Activated naive CD4-positive, alpha-beta T cell treated with Interleukin-2 at 50 U/mL for 16 hours (primary cell): Measurements from ENCODE around the gene SIPA1L3.

Source experiments
- DNase-seq: peaks from one replicate; pipeline ENCODE4 v3.0.0-alpha.2; 2020

SIPA1L3 gene

DNA sequence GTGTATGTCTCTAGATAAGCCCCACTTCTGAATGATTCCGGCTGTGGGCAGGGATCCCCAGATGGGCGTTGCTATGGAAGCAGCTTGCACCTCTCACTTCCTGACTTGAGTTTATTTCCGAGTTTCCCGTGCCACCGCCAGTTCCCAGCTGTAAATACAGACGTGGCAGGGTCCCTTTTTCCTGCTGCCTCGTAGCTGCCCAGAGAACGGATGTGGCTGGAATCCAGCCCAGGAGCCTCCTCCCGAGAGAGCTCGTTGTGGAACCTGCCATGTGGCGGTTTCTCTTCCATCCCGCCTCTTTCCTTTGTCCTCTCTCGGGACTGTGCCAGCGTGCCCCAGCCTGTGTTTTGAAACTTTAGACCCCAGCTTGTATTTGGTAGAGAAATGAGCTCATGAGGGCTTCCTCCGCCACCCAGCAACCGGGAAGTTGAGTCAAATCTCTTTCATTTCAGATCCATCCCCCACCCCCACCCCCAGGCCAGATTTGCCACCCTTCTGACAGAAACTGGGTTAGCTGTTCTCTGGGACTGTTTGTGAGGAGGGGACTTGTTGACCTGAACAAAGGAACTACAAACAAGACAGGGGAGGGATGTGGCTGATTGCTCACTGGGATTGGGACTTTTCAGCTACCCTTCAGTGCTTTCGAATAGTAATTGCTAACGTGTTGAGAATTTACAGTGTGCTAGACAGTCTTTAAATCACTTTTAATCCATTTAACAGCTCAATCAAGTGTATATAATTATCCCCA lies 96.6 kb downstream of the SIPA1L3 start:
- DNase-seq: peak; percentile 8

DNA sequence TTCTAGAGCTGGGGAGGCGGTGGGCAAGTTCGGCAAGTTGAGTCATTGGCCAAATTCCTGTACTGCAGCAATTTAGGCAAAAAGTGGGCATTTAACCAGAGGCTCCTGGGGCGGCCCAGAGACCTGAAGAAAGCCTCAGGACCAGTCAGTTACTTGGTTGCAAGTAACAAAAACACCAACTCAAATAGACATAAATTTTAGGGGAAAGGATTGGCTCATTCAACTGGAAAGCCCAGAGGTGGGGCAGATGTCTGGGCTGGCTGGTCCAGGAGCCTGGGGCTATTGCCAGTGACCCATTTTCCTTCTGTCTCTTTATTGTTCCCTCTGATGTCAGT lies 97.1 kb downstream of the SIPA1L3 start:
- DNase-seq: no peak

DNA sequence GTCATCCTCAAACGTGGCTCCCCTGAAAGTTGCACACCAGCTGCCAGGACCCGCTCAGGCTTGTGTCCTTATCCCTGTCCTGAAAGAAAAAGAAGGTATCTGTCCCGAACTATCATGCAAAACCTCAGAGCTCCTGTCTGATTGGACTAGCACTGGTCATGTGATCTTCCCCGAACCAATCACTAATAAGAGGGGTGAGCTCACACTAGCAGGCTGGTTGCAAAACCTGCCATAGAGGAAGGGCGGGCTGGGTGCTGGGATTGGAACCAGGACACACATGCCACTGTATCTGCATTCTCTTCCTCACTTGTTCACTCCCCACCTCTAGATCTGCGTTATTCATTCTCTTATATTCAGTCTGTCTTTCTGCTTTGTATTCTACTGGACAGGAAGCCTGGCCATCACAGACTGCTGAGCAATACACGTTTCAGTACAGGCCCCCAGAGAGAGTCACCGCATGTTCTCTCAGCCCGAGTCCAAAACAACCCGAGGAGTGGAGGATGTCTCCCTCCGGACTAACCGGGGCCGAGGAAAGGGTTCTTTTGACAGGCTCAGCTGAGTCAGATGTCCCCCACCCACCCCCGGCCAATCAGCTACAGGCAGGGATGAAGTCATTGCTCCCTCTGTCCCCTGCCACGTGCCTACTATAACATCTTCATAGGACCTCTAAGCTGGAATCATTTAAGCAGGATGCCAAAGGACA lies 97.7 kb downstream of the SIPA1L3 start:
- DNase-seq: no peak

DNA sequence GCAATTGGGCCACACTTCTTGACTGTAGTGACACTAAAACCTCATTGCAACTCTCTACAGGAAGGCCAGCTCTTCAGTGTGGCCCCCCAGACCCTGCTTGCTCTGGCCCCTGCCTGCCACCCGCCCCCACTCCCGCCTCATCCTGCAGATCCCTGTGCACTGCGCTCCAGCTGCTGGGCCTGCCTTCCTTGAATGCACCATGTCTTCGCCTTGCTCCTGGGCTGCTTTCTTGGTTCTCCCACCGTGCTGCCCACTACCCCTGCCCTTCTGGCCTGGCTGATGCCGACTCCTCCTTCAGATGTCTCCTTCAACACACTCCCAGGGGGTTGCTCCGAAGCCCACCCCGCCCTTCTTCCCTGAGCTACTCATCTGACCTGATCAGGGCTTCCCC lies 98.2 kb downstream of the SIPA1L3 start:
- DNase-seq: no peak

DNA sequence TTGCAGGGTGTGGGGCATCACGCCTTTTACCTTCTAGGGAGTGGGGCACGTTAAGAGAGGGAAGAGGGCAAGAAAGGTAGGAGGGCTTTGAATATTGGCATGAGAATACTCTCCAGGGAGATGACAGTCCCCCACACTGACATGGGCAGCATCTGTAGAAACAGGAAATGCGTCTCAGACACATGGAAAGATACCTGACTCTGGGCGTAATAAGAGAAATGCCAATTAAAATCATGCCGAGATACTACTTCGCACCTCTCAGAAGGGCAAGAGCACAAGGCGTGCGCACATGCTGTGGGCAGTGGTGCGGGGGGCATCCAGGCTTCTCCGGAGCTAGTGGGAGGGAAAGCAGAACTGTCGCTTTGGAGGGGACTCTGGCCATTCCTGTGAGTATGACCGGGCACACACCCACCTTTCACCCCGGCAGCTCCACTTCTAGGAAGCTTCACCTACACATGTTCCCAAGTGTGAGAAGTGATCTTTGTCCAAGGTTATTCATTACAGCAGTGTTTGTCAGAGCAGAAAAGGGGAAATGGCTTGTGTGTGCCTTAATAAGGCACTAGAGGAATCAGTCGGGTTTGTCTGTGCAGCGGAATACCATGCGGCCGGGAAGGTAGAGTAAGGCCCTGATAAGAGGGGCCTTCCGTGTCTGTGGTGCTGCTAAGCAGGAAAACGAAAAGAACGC lies 99.5 kb downstream of the SIPA1L3 start:
- no peak for DNase-seq

DNA sequence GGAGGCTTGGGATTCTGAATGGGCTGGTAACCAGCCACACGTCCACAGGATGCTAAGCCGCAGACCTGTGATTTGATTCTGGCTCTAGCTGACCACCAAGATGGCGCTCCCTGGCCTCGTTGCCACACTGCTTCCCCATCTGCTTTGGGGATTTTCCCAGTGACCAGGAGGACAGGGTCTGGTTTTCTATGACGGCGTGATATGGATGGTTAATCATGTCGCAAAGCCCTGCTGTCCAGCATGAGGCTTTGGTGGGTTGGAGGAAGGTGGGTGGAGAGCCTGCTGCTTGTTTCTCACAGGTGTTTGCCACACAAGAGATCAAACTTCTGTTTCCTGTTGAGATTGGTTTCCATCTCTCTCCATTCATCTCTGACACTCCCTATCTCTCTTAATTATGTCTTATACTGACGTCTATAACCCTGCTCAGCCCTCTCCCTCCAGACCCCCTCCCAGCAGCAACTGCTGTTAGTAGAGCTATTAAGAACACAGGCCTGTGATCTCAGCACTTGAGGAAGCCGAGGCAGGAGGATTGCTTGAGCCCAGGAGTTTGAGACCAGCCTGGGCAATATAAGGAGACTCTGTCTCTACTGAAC lies 102.7 kb downstream of the SIPA1L3 start:
- no peak for DNase-seq

DNA sequence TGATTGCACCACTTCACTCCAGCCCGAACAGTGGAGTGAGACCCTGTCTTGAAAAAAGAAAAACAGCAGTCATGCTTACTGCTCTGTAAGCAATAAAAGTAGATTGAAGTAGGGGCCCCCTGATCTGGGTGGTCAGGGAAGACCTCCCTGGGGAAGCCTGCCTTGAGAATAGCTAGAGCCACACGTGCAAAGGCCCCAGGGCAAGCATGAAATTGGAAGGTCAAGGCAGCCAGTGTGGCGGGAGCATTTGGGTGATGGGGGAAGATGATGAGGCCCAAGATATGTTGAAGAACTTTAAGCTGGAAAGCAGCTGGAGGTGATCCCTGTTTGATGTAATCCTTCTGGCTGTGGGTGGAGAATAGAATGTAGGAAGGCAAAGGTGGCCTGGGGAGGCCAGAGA lies 104.4 kb downstream of the SIPA1L3 start:
- no peak for DNase-seq

DNA sequence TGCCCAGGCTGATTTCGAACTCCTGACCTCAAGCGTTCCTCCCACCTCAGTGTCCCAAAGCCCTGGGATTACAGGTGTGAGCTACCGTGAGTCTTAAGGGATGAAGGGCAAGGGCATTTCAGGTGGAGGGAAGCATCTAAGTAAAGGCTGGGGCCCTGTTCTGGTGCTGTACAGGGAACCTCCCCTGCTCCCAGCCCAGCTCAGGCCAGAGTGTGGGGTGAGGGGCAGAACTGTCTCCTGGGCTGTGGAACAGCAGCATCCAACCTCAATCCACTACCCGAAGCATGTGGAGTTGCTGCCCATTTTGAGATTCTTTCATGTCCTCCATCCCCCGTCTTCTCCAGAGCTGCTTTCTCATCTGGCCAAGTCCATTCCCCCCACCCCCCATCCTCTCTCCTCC lies 105.3 kb downstream of the SIPA1L3 start:
- no peak for DNase-seq

DNA sequence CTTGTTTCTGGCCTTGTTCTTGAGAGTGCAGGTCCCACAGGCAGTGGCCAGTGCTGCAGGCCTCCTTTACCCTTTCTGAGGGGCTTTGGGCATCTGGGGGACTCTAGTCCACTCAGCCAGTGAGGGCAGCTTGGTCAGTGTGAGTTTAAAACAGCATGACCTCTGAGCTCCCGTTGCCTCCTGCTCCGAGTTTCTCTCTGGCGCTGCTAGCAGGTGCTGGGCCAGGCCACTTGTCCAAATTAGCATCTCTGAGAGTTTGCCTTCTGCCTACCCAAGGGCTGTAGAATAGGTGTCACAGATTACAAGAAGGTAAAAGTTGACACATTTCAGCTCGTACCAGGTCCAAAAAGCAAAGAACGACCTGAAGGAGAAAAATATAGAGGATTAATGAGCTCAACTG lies 105.9 kb downstream of the SIPA1L3 start:
- no peak for DNase-seq

DNA sequence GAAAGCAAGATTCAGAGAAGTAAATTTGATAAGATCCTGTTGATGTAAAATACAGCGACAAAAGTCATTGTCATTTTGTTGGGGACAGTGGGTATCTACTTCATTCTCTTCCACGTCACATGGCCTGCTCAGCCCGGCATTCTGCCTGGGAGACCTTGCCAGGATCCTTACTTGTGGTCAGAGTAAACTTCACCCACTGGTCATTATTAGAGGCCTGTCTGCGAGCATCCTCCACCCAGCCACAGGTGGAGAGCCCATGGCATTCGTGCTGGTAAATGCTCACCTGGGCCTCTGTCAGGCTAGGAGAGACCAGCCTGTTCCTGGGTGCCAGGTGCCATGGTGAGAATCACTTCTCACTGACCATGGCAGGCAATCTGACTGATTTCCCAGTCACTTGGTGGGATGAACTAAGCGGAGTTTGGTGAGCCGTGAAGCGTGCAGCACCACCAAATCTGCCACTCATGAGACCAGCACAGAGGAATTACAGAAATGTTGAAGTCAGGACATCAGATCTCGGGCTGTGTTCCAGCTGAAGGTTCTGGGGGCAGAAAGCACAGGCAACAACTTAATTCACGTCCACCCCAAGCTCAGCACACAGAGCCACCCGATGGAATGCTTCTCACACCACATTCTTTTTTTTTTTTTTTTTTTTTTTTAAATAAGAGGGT lies 107.0 kb downstream of the SIPA1L3 start:
- DNase-seq: no peak

DNA sequence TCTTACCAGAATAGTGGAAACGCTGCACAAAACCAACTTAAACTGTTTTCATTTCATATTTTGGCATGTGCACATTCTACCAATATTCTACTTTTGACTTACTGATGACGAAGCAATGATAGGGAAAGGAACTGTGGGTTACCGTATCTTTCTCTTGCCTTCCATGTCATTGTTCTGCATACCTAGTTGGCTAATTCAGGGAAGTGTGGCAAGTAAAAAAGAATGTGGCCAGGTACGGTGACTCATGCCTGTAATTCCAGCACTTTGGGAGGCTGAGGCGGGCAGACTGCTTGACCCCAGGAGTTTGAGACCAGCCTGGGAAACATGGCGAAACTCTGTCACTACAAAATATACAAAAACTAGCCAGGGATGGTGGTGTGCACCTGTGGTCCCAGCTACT lies 108.2 kb downstream of the SIPA1L3 start:
- DNase-seq: no peak

DNA sequence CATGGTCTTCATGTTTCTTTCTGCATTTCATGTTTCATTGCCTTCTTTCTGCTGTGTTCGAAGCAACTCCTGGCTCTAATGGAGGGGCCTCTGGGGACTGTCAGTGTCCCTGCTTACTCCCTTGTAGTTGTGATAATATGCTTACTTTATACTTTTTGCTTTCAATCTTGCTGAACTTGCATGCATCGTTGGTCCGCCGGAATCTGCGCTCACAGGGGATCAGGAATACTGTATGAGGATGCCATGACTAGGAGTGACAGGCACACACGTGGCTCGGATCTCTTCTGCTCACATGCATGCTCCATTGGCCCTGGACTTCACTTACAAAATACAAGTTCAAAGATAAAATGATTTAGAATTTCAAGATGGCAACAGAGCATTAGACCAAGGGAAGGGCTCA lies 108.8 kb downstream of the SIPA1L3 start:
- no peak for DNase-seq

DNA sequence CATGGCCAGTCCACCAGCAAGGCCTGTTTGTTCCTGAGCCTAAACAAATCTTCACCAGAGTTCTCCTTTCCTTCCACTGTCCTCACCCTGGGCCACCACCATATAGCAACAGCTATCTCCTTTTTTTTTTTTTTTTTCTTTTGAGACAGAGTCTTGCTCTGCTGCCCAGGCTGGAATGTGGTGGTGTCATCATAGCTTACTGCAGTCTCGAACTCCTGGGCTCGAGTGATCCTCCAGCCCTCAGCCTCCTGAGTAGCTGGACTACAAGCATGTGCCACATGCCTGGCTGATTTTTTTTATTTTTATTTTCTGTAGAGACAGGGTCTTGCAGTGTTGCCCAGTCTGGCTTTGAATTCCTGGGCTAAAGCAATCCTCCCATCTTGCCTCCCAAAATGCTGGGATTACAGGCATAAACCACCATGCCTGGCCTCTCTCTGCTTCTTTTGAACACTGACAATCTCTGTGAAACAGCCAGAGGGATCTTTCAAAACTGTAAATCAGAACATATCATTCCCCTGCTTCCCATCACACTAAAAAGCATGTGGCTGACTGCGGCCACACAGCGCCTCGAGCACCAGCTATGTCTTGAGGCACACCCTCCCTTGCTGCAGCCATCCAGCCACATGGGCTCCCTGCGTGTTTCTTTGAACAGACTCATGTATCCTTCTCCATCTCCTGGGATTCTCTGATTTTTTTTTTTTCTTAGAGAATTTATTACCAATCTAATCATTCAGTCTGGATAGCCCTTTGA lies 110.6 kb downstream of the SIPA1L3 start:
- DNase-seq: no peak

DNA sequence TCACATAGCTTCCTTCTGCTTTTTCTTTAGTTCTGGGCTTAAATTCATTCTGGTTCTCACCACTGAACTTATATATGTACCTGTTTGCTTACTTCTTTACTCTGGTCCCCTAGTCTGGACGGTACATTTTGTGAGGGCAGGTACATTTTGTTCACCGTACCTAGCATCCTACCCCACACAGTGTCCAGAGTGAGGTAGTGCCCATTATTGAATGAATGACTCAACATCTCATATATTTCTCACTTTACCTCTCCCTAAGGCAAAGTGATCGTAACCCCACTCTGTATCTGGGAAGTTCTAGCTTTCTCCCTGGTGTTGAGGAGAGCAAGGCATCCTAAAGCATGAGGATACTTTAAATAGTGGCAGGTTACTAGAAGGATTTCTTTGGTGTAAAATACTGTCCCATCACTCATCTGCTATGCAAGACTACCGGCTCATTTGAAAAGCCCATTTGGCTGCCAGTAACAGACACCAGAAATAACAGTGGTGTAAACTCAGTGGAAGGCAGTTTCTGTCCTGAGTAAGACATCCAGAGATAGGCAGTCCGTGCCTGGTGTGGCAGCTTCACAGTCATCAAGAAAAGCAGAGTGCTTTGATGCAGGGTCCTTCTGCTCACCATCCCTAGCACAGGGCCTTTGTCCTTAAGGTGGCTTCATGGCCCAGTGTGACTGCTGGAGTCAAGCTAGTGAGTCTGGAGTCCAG lies 111.8 kb downstream of the SIPA1L3 start:
- DNase-seq: no peak

DNA sequence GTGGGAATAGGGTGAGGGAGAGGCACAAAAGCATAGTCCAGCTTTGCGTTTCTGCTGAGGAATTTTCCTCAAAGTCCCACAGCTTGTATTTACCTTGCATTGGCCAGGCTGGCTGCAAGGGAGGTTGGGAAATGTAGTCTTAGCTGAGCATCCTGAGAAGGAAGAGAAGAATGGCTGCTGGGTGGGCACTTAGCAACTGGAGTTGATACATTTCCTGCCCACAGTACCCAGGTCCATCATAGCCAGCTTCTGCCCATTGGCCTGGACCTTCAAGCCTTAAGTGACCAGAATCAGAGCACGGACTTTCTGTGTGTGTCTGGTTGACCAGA lies 112.4 kb downstream of the SIPA1L3 start:
- no peak for DNase-seq

DNA sequence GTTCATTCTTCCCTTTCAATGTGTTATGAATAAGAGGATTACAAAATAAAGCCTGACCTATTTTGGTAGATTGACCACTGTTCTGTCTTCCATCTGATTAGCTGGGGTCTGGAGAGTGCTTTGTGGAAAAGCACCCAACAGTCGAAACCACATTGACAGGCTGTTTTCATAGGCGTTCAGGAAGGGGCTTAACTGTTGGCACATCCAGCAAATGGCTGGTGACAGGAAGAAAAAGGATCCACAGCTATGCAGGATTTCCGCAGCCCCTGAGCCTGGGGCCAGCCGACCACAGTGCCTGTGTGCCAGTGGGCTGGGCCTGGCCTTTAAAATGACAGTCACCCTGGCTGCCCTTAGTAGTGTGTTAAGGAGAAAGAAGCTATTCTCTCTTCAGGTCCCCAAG lies 113.3 kb downstream of the SIPA1L3 start:
- DNase-seq: no peak

DNA sequence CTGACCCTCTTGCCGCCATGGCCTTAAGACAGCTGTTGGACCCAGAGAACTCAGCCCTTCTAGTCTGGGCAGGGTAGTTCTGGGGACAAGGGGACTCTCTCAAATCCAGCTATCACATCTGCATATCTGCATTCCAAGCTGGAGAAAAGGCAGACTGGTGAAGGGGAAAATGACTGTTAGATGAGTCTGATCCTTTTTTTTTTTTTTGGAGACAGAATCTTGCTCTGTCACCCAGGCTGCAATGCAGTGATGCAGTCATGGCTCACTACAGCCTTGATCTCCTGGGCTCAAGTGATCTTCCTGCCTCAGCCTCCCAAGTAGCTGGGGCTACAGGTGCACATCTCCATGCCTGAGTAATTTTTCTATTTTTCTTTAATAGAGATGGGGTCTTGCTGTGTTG lies 114.3 kb downstream of the SIPA1L3 start:
- no peak for DNase-seq

DNA sequence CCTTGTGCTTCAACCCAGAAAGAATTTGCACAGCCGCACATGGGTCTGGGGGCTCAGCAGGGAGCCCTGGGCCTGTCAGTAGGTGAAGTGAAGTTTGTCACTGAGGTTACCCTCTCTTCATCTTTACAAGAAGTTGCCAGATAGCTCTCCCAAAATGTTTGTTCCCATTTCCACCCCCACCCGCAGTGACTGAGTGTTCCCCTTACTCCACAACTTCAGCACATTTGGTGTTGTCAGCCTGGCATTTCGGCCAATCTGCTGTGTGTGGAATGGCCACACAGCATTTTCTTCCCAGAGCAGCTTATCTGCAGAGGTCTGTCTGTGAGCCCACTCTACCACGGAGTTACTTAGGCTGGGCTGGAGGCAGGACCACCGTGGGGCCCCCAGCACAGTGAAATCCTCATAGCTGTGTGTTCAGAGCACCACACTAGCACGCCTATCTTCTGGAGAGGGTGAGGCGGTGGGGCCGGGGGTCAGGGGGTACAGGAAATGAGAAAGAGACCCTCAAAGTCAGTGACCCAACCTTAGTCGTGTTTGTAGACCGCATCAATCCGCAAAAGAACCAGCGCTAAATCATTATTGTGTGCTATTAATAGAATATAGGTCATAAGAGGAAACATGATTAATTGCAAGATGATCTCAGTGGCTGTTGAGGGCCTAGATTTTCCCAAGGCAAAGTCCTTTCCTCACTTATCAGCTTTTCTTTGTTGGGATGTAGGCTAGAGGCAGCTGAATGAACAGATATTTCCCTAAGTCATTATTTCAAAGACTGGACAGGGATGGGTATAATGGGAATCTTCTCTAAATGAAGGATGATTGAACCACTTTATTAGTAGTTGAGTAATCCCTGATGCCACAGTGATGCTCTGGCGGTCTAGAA lies 116.0 kb downstream of the SIPA1L3 start:
- no peak for DNase-seq

DNA sequence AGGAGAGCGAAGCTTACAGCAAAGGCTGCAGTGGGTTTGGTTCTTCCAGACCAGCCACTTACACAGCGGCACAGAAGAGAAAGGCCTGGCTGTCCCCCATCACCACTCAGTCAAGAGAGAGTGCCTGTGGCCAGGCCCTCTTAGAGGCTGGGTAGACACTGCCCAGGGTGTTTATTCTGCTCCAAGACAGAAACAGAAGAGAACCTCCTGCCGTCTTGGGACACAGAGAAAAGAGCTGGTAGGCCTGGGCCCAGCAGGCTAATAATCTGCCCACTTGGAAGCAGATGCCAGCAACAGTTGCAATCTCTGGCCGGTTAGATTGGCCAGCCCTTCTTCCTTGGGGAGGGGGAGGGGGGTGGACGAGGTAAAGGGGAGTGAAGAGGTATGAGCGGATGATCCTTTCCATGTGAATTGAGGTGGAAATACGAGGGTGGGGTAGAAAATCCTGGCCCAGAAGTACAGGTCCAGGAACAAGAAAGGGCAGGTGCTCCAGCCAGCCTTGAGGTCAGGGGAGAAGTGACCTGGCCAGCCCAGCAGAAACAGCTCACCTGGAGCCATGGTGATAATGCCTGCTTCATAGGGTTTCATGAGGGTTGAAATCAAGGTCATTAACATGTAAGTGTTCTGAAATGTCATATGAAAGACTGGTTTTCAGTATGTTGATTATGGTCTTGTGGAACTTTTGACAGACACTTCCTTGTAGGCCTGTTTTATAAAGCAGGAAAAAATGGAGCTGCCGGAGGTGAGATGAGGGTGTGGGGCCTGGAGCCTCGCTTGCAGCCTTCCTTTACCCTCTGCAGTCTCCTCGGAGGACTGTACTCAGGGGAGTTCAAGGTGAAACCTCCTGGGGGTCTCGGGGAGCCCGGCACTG lies 116.9 kb downstream of the SIPA1L3 start:
- DNase-seq: no peak
